ENCODE data around the gene KCNAB2. TPM values are rescaled to one million over a fixed set of nuclear protein-coding genes. Genes with fewer than 3 reads are reported as not detected.

The KCNAB2 gene
- total and polyA plus RNA-seq, 2 donors (not counting 1 experiment from before 2014, with no cell fraction given) = 90.7 to 143 TPM

DNA sequence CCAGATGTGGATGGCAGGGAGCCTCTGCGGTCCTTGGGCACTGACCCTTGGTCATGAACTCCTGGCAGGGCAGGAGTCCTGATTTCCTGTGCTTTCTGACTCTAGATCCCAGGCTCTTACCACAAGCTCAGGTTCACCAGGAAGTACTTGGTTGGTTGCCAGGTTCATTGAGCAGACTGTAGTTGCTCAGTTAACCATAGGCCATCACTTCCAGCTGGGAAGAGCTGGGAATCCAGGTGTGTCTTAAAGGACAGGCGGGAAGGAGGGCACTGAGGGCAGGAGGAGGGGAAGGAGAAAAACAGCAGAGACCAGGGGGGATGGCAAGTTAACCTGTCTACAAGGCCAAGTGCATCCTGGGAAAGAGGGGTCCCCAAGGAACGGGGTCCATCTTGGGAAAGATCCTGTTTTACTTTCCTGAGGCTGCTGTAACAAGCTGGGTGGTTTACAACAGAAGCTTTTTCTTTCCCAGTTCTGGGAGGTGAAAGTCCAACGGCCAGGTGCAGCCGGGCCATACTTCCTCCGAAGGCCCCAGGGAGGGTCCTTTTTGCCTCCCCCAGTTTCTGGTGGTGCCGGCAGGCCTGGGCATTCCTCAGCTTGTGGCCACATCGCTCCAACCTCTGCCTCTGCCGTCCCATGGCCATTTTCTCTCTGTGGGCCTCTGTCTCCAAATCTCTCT is 11.6 kb downstream of the KCNAB2 start:
- ChIA-PET CTCF (no interaction called here), POLR2A (no interaction called here)
- DNase-seq (no peak), ATAC-seq (ENCODE audit: low read depth) (no peak)
- WGBS (ENCODE audit: insufficient coverage) = 92% methylated on average over 9 of the region's 9 CpGs
- Mint-ChIP-seq H3K27me3 (no peaks in the 10 kb centered on the region), H3K4me1 (no peaks in the 10 kb centered on the region), H3K9me3 (ENCODE audit: insufficient read depth) (no peaks in the 10 kb centered on the region), H3K4me3 (no peak overlapping the region), H3K27ac (no peak overlapping the region)
- Histone ChIP-seq H3K4me1 (ENCODE audit: control insufficient read depth in 2 of 2, insufficient read depth in 2 of 2, low read length in 2 of 2) (no peaks in the 10 kb centered on the region), H3K9ac (ENCODE audit: low read length) (no peak overlapping the region), H3K79me2 (ENCODE audit: control insufficient read depth, insufficient read depth, low read length) (peaks cover 7% of the 10 kb centered on the region), H4K20me1 (ENCODE audit: control insufficient read depth, insufficient read depth, low read length, poor library complexity, severe bottlenecking) (peaks cover 52% of the 10 kb centered on the region), H3K36me3 (replicated peaks in 1 of 2; ENCODE audit: control extremely low read depth in 1 of 2, control insufficient read depth in 1 of 2, extremely low read depth in 1 of 2, insufficient read depth in 2 of 2, low read length in 1 of 2) (peaks cover 0 to 8% of the 10 kb centered on the region in 2 experiments), H3K4me2 (replicated peaks; ENCODE audit: low read depth, low read length, poor library complexity, severe bottlenecking) (no peak overlapping the region), H3K27ac (ENCODE audit: low read length in 2 of 2) (no peak overlapping the region), H2AFZ (ENCODE audit: insufficient read depth, low read depth, low read length, poor library complexity, severe bottlenecking) (no peak overlapping the region), H3K4me3 (ENCODE audit: control extremely low read depth in 1 of 5, extremely low read depth in 1 of 5, insufficient read depth in 1 of 5, low read depth in 2 of 5, low read length in 4 of 5) (no peak overlapping the region), H3K27me3 (replicated peaks in 1 of 4; ENCODE audit: control extremely low read depth in 1 of 4, control insufficient read depth in 3 of 4, insufficient read depth in 4 of 4, low read length in 3 of 4) (no peaks in the 10 kb centered on the region), H3K9me3 (ENCODE audit: control extremely low read depth in 1 of 3, control insufficient read depth in 2 of 3, insufficient read depth in 1 of 3, low read length in 2 of 3) (no peaks in the 10 kb centered on the region)
- intact Hi-C loops (cut with micrococcal nuclease) = no loop called here
- TF ChIP-seq, protein P1, sequence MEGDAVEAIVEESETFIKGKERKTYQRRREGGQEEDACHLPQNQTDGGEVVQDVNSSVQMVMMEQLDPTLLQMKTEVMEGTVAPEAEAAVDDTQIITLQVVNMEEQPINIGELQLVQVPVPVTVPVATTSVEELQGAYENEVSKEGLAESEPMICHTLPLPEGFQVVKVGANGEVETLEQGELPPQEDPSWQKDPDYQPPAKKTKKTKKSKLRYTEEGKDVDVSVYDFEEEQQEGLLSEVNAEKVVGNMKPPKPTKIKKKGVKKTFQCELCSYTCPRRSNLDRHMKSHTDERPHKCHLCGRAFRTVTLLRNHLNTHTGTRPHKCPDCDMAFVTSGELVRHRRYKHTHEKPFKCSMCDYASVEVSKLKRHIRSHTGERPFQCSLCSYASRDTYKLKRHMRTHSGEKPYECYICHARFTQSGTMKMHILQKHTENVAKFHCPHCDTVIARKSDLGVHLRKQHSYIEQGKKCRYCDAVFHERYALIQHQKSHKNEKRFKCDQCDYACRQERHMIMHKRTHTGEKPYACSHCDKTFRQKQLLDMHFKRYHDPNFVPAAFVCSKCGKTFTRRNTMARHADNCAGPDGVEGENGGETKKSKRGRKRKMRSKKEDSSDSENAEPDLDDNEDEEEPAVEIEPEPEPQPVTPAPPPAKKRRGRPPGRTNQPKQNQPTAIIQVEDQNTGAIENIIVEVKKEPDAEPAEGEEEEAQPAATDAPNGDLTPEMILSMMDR (IDR thresholded peaks at IDR 0.05) = no peak
- TF ChIP-seq EZH2 (IDR thresholded peaks at IDR 0.05; ENCODE audit: borderline replicate concordance, insufficient read depth, low read depth, low read length, poor library complexity, severe bottlenecking) = no peak

DNA sequence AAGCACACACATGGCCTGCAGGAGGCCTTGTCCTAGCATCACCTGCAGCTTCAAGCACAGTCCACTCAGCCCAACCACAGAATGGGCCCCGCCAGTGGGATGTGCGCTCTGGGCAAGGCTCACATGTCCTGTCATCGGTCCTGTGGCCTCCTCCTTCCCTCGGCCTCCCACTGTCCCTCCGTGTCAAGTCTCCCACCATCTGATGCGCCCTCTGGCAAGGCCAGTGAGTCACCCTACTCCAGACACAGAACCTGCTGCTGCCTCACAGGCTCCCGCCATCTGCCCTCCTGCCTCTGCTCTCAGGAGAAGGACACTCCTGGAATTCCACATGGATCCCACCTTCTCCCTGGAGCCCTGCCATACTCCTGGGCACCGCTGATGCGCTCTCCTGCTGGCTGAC is 14.2 kb downstream of the KCNAB2 start:
- intact Hi-C loops (cut with micrococcal nuclease) = no loop called here
- peaks cover 61% of the 10 kb centered on the region for H4K20me1 ChIP-seq (ENCODE audit: control insufficient read depth, insufficient read depth, low read length, poor library complexity, severe bottlenecking)
- 98% methylated on average over 9 of the region's 9 CpGs for WGBS (ENCODE audit: insufficient coverage)

More for the DNA sequence above, 14.2 kb downstream of the KCNAB2 start:
- Histone ChIP-seq H3K9me3 (ENCODE audit: control extremely low read depth in 1 of 3, control insufficient read depth in 2 of 3, insufficient read depth in 1 of 3, low read length in 2 of 3) (no peaks in the 10 kb centered on the region), H3K36me3 (replicated peaks in 1 of 2; ENCODE audit: control extremely low read depth in 1 of 2, control insufficient read depth in 1 of 2, extremely low read depth in 1 of 2, insufficient read depth in 2 of 2, low read length in 1 of 2) (peaks cover 0 to 15% of the 10 kb centered on the region in 2 experiments), H3K79me2 (ENCODE audit: control insufficient read depth, insufficient read depth, low read length) (peaks cover 7% of the 10 kb centered on the region), H3K27ac (ENCODE audit: low read length in 2 of 2) (no peak overlapping the region), H3K9ac (ENCODE audit: low read length) (no peak overlapping the region), H3K4me2 (replicated peaks; ENCODE audit: low read depth, low read length, poor library complexity, severe bottlenecking) (no peak overlapping the region), H3K27me3 (replicated peaks in 1 of 4; ENCODE audit: control extremely low read depth in 1 of 4, control insufficient read depth in 3 of 4, insufficient read depth in 4 of 4, low read length in 3 of 4) (no peaks in the 10 kb centered on the region), H2AFZ (ENCODE audit: insufficient read depth, low read depth, low read length, poor library complexity, severe bottlenecking) (no peak overlapping the region), H3K4me1 (ENCODE audit: control insufficient read depth in 2 of 2, insufficient read depth in 2 of 2, low read length in 2 of 2) (no peaks in the 10 kb centered on the region), H3K4me3 (ENCODE audit: control extremely low read depth in 1 of 5, extremely low read depth in 1 of 5, insufficient read depth in 1 of 5, low read depth in 2 of 5, low read length in 4 of 5) (no peak overlapping the region)
- Mint-ChIP-seq H3K4me1 (no peaks in the 10 kb centered on the region), H3K27ac (no peak overlapping the region), H3K4me3 (no peak overlapping the region), H3K9me3 (ENCODE audit: insufficient read depth) (no peaks in the 10 kb centered on the region), H3K27me3 (no peaks in the 10 kb centered on the region)
- no peak for ATAC-seq (ENCODE audit: low read depth)
- POLR2A ChIA-PET = no interaction called here
- TF ChIP-seq EZH2 (IDR thresholded peaks at IDR 0.05; ENCODE audit: borderline replicate concordance, insufficient read depth, low read depth, low read length, poor library complexity, severe bottlenecking) = no peak
- TF ChIP-seq, protein P1 (IDR thresholded peaks at IDR 0.05) = no peak
- CTCF ChIA-PET = no interaction called here
- DNase-seq = no peak
